Activated T-helper 1 cell treated with anti-CD3 and anti-CD28 coated beads, Interleukin-2, amount 50 U/mL, for 16 hours (primary cell): ENCODE data around the gene PHF19.

ENCODE experiments used
- DNase-seq, 2 donors: peaks; one replicate each; pipeline ENCODE4 v3.0.0-alpha.2; 2020; ENCODE audit warnings: low read depth in 1 of 2, low spot score in 1 of 2

The PHF19 gene

GRCh38 chr9:120818595-120818994 is 58.4 kb downstream of the PHF19 start:
- DNase-seq = no peak

DNA sequence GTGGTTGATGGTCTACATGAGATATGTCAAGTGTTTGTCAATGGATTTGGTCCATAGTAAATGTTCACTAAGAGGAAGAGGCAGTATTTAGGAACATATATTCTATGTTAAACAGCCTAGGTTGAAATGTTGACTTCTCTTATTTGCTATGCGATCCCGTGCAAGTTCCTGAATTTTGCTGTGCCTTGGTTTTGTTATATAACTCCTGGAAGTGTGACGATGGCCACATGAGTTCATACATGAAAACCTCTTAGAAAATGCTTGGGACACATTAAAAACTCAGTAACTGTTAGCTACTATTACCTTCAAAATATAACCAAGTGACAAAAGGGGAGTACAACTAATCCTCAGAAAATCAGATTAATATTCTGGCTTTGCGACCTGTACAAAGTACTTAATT is 61.9 kb downstream of the PHF19 start:
- no peak for DNase-seq

DNA sequence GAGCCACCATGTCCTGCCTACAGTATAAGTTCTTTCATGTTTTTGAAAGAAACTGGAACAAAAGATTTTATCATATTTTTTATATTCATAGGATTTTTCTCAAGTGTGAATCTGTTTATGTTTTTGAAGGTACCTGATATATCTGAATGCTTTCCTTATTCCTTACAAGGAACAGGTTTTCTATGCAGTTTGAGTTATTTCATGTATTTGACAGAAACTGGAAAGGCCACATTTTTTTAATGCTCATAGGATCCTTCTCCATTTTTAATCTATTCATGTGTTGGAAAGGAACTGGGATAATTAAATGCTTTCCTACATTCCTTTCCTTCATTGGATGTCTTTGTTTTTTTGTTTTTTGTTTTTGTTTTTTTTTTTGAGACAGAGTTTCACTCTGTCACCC is 68.1 kb downstream of the PHF19 start:
- DNase-seq = no peak

DNA sequence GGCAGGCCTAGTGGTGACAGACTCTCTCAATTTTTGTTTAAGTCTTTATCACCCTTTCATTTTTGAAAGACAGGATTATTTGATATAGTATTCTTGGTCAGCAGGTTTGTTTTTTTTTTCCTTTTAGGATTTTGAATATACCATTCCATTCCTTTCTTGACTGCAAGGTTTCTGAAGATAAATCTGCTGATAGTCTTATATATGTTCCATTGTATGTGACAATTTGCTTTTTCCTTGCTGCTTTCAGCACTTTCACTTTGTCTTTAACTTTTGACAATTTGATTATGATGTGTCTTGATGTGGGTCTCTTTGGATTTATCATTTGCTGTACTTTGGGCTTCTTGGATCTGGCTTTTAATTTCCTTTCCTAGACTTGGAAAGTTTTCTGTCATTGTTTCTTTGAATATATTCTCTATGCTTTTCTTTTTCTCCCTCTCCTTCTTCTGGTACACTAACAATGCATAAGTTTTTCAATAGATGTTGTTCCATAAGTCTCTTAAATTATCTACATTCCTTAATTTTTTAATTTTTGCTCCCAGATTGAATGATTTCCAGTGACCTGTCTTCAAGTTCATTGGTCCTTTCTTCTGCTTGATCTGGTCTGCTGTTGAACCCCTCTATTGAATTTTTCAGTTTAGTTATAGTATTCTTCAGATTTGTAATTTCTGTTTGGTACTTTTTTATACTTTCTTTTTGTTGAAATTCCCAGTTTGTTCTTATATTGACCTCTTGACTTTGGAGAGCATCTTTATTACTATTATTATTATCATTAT is 69.2 kb downstream of the PHF19 start:
- DNase-seq = no peak
